WI38 (cell line): ENCODE measurements around the gene PDE3B.
A peak's percentile ranks its signal among the peaks of the same experiment; 100 is the strongest.

ENCODE experiments used
- H3K4me3 ChIP-seq: 2 replicates; pipeline ENCODE4 v1.5.1; 2011; ENCODE audit warnings: low read depth, mild to moderate bottlenecking, control low read depth, low read length
- TF ChIP-seq, protein P1 (sequence below): IDR thresholded peaks from 2 replicates; pipeline ENCODE4 v1.5.1; 2012; ENCODE audit warnings: low read depth, mild to moderate bottlenecking, control low read depth, low read length

Gene PDE3B

GRCh38 chr11:14642453-14642852 is 1.2 kb upstream of the PDE3B start:
- TF ChIP-seq, protein P1, sequence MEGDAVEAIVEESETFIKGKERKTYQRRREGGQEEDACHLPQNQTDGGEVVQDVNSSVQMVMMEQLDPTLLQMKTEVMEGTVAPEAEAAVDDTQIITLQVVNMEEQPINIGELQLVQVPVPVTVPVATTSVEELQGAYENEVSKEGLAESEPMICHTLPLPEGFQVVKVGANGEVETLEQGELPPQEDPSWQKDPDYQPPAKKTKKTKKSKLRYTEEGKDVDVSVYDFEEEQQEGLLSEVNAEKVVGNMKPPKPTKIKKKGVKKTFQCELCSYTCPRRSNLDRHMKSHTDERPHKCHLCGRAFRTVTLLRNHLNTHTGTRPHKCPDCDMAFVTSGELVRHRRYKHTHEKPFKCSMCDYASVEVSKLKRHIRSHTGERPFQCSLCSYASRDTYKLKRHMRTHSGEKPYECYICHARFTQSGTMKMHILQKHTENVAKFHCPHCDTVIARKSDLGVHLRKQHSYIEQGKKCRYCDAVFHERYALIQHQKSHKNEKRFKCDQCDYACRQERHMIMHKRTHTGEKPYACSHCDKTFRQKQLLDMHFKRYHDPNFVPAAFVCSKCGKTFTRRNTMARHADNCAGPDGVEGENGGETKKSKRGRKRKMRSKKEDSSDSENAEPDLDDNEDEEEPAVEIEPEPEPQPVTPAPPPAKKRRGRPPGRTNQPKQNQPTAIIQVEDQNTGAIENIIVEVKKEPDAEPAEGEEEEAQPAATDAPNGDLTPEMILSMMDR = no peak

GRCh38 chr11:14642873-14643696 is 519 bp upstream of the PDE3B start:
- TF ChIP-seq, protein P1 = no peak
- peak overlapping the region; percentile 62 for H3K4me3 ChIP-seq

More at GRCh38 chr11:14642453-14642852, 1.2 kb upstream of the PDE3B start:
- H3K4me3 ChIP-seq = no peak overlapping the region

DNA sequence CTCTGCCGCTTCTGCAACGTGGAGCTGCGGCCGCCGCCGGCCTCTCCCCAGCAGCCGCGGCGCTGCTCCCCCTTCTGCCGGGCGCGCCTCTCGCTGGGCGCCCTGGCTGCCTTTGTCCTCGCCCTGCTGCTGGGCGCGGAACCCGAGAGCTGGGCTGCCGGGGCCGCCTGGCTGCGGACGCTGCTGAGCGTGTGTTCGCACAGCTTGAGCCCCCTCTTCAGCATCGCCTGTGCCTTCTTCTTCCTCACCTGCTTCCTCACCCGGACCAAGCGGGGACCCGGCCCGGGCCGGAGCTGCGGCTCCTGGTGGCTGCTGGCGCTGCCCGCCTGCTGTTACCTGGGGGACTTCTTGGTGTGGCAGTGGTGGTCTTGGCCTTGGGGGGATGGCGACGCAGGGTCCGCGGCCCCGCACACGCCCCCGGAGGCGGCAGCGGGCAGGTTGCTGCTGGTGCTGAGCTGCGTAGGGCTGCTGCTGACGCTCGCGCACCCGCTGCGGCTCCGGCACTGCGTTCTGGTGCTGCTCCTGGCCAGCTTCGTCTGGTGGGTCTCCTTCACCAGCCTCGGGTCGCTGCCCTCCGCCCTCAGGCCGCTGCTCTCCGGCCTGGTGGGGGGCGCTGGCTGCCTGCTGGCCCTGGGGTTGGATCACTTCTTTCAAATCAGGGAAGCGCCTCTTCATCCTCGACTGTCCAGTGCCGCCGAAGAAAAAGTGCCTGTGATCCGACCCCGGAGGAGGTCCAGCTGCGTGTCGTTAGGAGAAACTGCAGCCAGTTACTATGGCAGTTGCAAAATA is 816 bp downstream of the PDE3B start:
- peak overlapping the region; percentile 62 for H3K4me3 ChIP-seq

DNA sequence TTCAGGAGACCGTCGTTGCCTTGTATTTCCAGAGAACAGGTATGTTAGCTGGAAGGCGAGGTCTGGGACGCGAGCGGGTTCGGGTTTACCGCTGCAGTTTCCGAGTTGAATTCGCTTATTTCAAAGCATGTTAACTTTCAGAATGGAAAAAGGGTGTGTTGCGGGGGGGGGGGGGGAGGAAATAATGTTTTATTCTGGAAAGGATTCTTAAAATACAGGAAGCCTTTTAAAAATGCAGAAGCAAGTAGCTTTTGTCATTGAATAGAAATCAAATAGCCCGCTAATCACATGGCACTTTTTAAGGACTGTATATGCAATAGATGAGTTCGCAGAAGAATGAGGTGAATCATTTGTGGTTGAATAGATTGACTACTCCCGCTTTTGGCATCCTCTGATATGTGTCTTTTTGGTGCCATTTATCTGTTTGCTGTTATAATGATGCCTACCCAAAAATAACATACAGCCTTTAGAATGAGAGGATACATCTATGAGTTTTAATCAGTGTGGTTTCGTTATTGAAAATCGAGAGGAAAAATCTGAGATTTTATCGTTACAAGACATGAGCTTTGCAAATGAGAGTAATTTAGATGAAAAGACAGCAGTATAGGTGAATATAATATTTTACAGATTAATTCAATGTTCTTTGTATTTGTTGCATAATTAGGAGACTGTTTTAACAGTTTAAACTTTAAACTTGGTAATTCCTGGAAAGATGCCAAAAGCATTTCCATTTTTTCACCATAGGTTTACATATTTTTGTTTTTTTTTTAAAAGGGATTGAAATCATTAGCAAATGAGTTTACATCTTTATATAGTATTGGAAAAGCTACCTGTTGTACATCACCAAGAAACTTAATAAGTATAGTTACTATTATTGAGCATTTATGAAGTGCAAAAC is 1.7 kb downstream of the PDE3B start:
- TF ChIP-seq, protein P1 = no peak
- peak overlapping the region; percentile 62 for H3K4me3 ChIP-seq

More for the DNA sequence above, 816 bp downstream of the PDE3B start:
- TF ChIP-seq, protein P1 = no peak

- TF ChIP-seq, protein P1 = no peak
- H3K4me3 ChIP-seq = no peak overlapping the region
Measured at GRCh38 chr11:14645985-14646900, 2.6 kb downstream of the PDE3B start.

- TF ChIP-seq, protein P1 = no peak
- H3K4me3 ChIP-seq = no peak overlapping the region
Measured at GRCh38 chr11:14650064-14650463, 6.5 kb downstream of the PDE3B start.
